Measurements from ENCODE around the gene BRWD1.
A peak's percentile ranks its signal among the peaks of the same experiment; 100 is the strongest.

Gene BRWD1

DNA sequence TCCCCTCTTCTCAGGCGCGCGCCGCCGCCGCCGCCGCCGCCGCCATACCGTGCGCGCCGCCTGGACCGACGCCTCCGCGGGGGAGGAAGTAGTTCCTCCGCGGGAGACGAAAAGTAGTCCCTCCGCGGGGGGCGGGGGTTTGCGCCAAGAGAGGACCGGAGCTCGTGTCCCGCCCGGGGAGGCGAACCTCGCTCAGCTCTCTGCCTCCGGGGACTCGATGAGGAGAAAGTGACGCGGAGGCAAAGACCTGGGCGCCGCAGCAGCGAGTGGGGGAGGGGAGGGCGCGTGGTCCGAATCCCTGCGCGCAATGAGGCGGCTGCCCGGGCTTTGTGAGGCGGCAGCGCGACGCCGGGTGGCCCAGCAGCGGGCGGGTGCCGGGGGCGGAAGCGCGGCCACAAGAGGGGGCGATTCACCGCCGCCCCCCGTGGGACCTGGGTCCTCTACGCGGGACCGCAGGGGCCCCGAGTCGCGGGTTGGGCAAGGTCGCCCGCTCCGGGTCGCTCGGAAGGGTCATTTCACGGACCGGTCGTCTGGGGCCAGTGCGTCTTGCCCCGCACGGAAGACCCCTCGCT, at the start of gene BRWD1:
TSS of gene BRWD1 (minus strand) at position 62 of the 572 bp plus-strand sequence. CDS start 141 bp downstream, outside the sequence.
- DNase-seq: peak; percentile 26 to 88 (median 78)
- intact Hi-C loops (cut with DNase I): loop anchor here (2.0 to 5.0 kb wide), 3 partner anchors 35 to 131 kb away; partner anchors contain the start of genes HMGN1 and PSMG1

- intact Hi-C loops (cut with DNase I): no loop called here
- DNase-seq: no peak
These were observed 49.3 kb upstream of the BRWD1 start for GRCh38 chr21:39362733-39363132.

- no peak for DNase-seq
- intact Hi-C loops (cut with DNase I): no loop called here
These were observed 46.0 kb upstream of the BRWD1 start for GRCh38 chr21:39359382-39359781.

GRCh38 chr21:39353295-39353694, 39.9 kb upstream of the BRWD1 start:
- DNase-seq: no peak
- intact Hi-C loops (cut with DNase I): no loop called here

GRCh38 chr21:39350094-39351005, 36.9 kb upstream of the BRWD1 start:
- intact Hi-C loops (cut with DNase I): no loop called here
- DNase-seq: no peak

DNA sequence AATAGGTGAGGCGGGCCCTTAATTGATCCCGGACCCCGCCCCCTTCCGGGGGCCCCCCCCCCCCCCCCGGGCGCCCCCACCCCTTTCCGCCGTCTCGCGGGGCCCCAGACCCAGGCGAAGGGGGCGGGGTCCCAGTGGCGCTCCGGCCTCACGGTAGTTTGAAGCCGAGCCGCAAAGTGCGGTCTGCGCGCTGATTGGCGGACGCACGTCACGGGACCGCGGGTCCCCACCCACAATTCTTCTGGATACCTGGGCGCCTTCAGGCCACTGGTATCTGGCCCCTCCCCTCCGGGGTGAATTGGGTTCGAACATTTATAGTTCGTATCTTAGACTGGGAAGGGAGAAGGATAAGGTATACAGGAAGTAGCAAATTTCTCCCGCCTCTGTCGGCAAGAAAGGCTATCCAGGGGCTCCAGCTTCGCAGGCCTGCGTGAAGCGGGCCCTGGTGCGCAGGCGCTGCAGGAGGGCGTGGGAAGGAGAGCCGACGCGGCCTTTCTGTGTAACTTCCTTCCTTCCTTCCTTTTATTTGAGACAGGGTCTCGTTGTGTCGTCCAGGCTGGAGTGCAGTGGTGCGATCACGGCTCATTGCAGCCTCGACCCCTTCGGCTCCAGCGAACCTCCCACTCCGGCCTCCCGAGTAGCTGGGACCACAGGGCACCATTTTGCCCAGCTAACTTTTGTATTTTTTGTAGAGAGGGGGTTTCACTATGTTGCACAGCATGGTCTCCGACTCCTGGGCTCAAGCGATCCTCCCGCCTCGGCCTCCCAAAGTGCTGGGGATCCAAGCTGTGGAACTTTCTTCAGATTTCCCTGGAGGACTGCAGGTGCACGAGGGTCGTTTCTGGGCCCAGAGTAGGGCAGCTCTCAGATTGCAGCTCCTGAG, 36.0 kb upstream of the BRWD1 start:
- intact Hi-C loops (cut with DNase I): loop anchor here (2.0 to 5.0 kb wide), 2 partner anchors 37 to 38 kb away; partner anchors contain the start of gene BRWD1
- DNase-seq: peak; percentile 92 to 99 (median 97)

- intact Hi-C loops (cut with DNase I): loop anchor here (2.0 to 5.0 kb wide), 2 partner anchors 36 to 39 kb away; partner anchors contain the start of gene BRWD1
- DNase-seq: peak; percentile 48 to 93 (median 82)
These were observed 35.2 kb upstream of the BRWD1 start, which contains the start of gene HMGN1 for GRCh38 chr21:39348355-39349210. Gene HMGN1, minus strand, starts transcription at chr21:39349088. Its CDS starts 171 bp downstream, at chr21:39348917.

- peak in 1 of 42 donors; percentile 5 for DNase-seq
- intact Hi-C loops (cut with DNase I): loop anchor here (2.0 to 5.0 kb wide), 2 partner anchors 35 to 39 kb away; partner anchors contain the start of gene BRWD1
These were observed 34.6 kb upstream of the BRWD1 start for GRCh38 chr21:39348040-39348354.

GRCh38 chr21:39347537-39347936, 34.1 kb upstream of the BRWD1 start:
- intact Hi-C loops (cut with DNase I): loop anchor here (5.0 kb wide), 1 partner anchor 40 kb away; no protein-coding TSS in a partner anchor
- DNase-seq: no peak

- no peak for DNase-seq
- intact Hi-C loops (cut with DNase I): loop anchor here (5.0 kb wide), 1 partner anchor 40 kb away; no protein-coding TSS in a partner anchor
These were observed 33.4 kb upstream of the BRWD1 start for GRCh38 chr21:39346671-39347331.

GRCh38 chr21:39346206-39346605, 32.8 kb upstream of the BRWD1 start:
- intact Hi-C loops (cut with DNase I): loop anchor here (5.0 kb wide), 1 partner anchor 41 kb away; no protein-coding TSS in a partner anchor
- no peak for DNase-seq

- intact Hi-C loops (cut with DNase I): loop anchor here (5.0 kb wide), 1 partner anchor 42 kb away; no protein-coding TSS in a partner anchor
- DNase-seq: no peak
These were observed 32.0 kb upstream of the BRWD1 start for GRCh38 chr21:39345440-39345839.

GRCh38 chr21:39344848-39345247, 31.4 kb upstream of the BRWD1 start:
- no peak for DNase-seq
- intact Hi-C loops (cut with DNase I): loop anchor here (5.0 kb wide), 1 partner anchor 42 kb away; no protein-coding TSS in a partner anchor

GRCh38 chr21:39341249-39341923, 28.0 kb upstream of the BRWD1 start:
- intact Hi-C loops (cut with DNase I): no loop called here
- DNase-seq: no peak

- DNase-seq: no peak
- intact Hi-C loops (cut with DNase I): no loop called here
These were observed 27.3 kb upstream of the BRWD1 start for GRCh38 chr21:39340687-39341086.

- DNase-seq: no peak
These were observed 25.8 kb upstream of the BRWD1 start for GRCh38 chr21:39339231-39339630.

More at GRCh38 chr21:39339231-39339630, 25.8 kb upstream of the BRWD1 start:
- intact Hi-C loops (cut with DNase I): no loop called here

Measured in head of caudate nucleus (tissue), 42 donors.